Uterus (tissue), 4 donors: Measurements from ENCODE around the gene UPK1B. TPM values are rescaled to one million over a fixed set of nuclear protein-coding genes. Genes with fewer than 3 reads are reported as not detected.
"Not testable (repeated sequence)": the region's sequence is repeated elsewhere in the genome, so short reads cannot be mapped to it uniquely, and the experiment has no call there.

Experiments used
- DNase-seq, 2 donors: peaks; one replicate each; pipeline ENCODE4 v3.0.0-alpha.2; 2019 to 2020
- H3K27ac ChIP-seq, 2 donors: fragments of 200-600 bp; sonication (generic); 1 replicate in 1 of 2; 2 replicates in 1 of 2; pipeline ENCODE4 v1.5.1; 2016 to 2018
- H3K27me3 ChIP-seq, 2 donors: fragments of 200-600 bp; sonication (generic); one replicate each; pipeline ENCODE4 v1.5.1; 2018 to 2019; ENCODE audit warnings: control low read depth in 1 of 2
- H3K36me3 ChIP-seq, 2 donors: fragments of 200-600 bp; sonication (generic); one replicate each; pipeline ENCODE4 v1.5.1; 2019; ENCODE audit warnings: control low read depth in 1 of 2
- H3K4me1 ChIP-seq, 2 donors: fragments of 200-600 bp; sonication (generic); one replicate each; pipeline ENCODE4 v1.5.1; 2018 to 2019; ENCODE audit warnings: control low read depth in 1 of 2
- H3K4me3 ChIP-seq, 2 donors: fragments of 200-600 bp; sonication (generic); 1 replicate in 1 of 2; 2 replicates in 1 of 2; pipeline ENCODE4 v1.5.1; 2018 to 2019; ENCODE audit warnings: mild to moderate bottlenecking in 1 of 2
- H3K9me3 ChIP-seq, 2 donors: fragments of 200-600 bp; sonication (generic); one replicate each; pipeline ENCODE4 v1.5.1; 2019; ENCODE audit warnings: control low read depth in 1 of 2
- POLR2A ChIP-seq, 2 donors: fragments of 450-650 bp; IDR thresholded peaks; one replicate each; pipeline ENCODE4 v1.6.1; 2016; ENCODE audit warnings: antibody characterized with exemption in 2 of 2, mild to moderate bottlenecking in 1 of 2, moderate library complexity in 1 of 2
- intact Hi-C: fragments of 100-400 bp; cut with DNase I; formaldehyde crosslinking; loops from one replicate; pipeline ENCODE4 v1.15.1; 2023; ENCODE audit warnings: low total_unique reads
- total RNA-seq, 4 donors: library from RNA; depleted of rRNA in 3 of 4; stranded (reverse); fragments of >200 nt in 3 of 4; gene quantifications; one replicate each; pipeline versions ENCODE4 v1.1.0 to v1.2.4, GENCODE V29; 2014 to 2023
- TF ChIP-seq, protein P1 (sequence below), 4 experiments: fragments of 200-600 bp in 2 of 4; fragments of 450-650 bp in 2 of 4; sonication (generic) in 2 of 4; IDR thresholded peaks; one replicate each; pipeline ENCODE4 v1.5.1; 2016 to 2019; ENCODE audit warnings: antibody characterized with exemption in 4 of 4, mild to moderate bottlenecking in 2 of 4, moderate library complexity in 1 of 4
- donor health status: DM: yes; HTN: yes; CAD: no.

UPK1B gene
- total RNA-seq, 4 donors from 2014 or later: 0.30 TPM; not detected in 3

DNA sequence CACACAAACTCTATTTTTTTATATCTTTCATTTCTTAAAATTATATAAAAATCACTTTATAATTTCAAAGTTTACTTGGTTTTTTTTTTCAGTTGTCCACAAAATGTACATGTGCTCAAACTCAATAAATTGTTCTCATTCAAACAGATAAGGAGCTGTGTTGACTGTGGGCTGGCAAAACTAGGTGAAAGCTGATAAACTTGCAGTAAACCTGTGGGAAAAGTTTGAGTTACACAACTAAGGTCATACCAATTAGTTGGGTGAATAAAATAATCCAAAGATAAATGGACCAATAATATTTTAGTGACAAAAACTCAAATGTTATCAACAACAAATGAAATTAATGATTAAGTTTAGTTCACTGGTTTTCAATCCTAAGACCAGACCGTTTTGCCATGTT, 12.6 kb upstream of the UPK1B start:
- no peaks in the 10 kb centered on the region for H3K4me1 ChIP-seq
- H3K27ac ChIP-seq: no peak overlapping the region
- TF ChIP-seq POLR2A (IDR thresholded peaks at IDR 0.05): no peak
- TF ChIP-seq, protein P1, sequence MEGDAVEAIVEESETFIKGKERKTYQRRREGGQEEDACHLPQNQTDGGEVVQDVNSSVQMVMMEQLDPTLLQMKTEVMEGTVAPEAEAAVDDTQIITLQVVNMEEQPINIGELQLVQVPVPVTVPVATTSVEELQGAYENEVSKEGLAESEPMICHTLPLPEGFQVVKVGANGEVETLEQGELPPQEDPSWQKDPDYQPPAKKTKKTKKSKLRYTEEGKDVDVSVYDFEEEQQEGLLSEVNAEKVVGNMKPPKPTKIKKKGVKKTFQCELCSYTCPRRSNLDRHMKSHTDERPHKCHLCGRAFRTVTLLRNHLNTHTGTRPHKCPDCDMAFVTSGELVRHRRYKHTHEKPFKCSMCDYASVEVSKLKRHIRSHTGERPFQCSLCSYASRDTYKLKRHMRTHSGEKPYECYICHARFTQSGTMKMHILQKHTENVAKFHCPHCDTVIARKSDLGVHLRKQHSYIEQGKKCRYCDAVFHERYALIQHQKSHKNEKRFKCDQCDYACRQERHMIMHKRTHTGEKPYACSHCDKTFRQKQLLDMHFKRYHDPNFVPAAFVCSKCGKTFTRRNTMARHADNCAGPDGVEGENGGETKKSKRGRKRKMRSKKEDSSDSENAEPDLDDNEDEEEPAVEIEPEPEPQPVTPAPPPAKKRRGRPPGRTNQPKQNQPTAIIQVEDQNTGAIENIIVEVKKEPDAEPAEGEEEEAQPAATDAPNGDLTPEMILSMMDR (IDR thresholded peaks at IDR 0.05): no peak
- intact Hi-C loops: no loop called here
- DNase-seq: no peak
- no peaks in the 10 kb centered on the region for H3K27me3 ChIP-seq
- H3K9me3 ChIP-seq: no peaks in the 10 kb centered on the region
- no peaks in the 10 kb centered on the region for H3K36me3 ChIP-seq
- H3K4me3 ChIP-seq: no peak overlapping the region

DNA sequence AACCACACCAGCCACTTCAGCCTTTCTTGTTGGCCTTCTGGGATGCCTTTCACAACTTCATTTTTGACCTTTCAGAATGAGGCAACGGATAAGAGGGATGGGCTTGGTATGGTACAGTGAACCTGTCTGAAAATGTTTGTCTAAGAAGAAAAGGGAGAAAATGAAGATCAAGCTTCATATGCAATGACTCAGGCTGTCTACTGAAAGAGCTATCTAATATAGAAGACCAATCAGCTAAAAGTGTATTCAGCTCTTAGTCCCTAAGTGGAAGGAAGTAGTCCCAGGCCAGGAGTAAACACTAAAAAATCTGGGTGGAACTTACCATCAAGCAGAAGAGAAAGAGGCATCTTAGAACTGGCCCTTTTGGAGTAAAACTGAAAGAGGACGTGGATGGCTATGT, 12.2 kb upstream of the UPK1B start:
- H3K27me3 ChIP-seq: no peaks in the 10 kb centered on the region
- intact Hi-C loops: no loop called here
- H3K27ac ChIP-seq: no peak overlapping the region
- H3K9me3 ChIP-seq: no peaks in the 10 kb centered on the region
- no peak for DNase-seq
- no peaks in the 10 kb centered on the region for H3K4me1 ChIP-seq
- TF ChIP-seq POLR2A (IDR thresholded peaks at IDR 0.05): no peak
- TF ChIP-seq, protein P1 (IDR thresholded peaks at IDR 0.05): no peak
- no peaks in the 10 kb centered on the region for H3K36me3 ChIP-seq
- H3K4me3 ChIP-seq: no peak overlapping the region

DNA sequence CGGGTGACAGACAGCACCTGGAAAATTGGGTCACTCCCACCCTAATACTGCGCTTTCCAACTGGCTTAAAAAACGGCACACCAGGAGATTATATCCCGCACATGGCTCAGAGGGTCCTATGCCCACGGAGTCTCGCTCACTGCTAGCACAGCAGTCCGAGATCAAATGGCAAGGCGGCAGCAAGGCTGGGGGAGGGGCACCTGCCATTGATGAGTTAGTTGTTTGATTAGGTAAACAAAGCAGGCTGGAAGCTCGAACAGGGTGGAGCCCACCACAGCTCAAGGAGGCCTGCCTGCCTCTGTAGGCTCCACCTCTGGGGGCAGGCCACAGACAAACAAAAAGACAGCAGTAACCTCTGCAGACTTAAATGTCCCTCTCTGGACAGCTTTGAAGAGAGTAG, 8.7 kb upstream of the UPK1B start:
- intact Hi-C loops, H3K4me3 ChIP-seq: not testable (repeated sequence)

GRCh38 chr3:119170821-119171220, 2.6 kb upstream of the UPK1B start:
- Histone ChIP-seq H3K27ac (no peak overlapping the region), H3K9me3 (no peaks in the 10 kb centered on the region), H3K36me3 (no peaks in the 10 kb centered on the region), H3K27me3 (no peaks in the 10 kb centered on the region), H3K4me1 (no peaks in the 10 kb centered on the region), H3K4me3 (no peak overlapping the region)
- DNase-seq: no peak
- intact Hi-C loops: no loop called here
- TF ChIP-seq, protein P1 (IDR thresholded peaks at IDR 0.05): no peak
- TF ChIP-seq POLR2A (IDR thresholded peaks at IDR 0.05): no peak

More for the DNA sequence above, 8.7 kb upstream of the UPK1B start:
- H3K36me3 ChIP-seq, DNase-seq, H3K27ac ChIP-seq, H3K27me3 ChIP-seq, H3K9me3 ChIP-seq, H3K4me1 ChIP-seq: not testable (repeated sequence)

- DNase-seq: no peak
- Histone ChIP-seq H3K4me3 (no peak overlapping the region), H3K27me3 (no peaks in the 10 kb centered on the region), H3K9me3 (no peaks in the 10 kb centered on the region), H3K27ac (no peak overlapping the region), H3K4me1 (no peaks in the 10 kb centered on the region), H3K36me3 (no peaks in the 10 kb centered on the region)
- no peak for TF ChIP-seq POLR2A (IDR thresholded peaks at IDR 0.05)
- TF ChIP-seq, protein P1 (IDR thresholded peaks at IDR 0.05): no peak
- intact Hi-C loops: no loop called here
Observed at GRCh38 chr3:119175872-119176756, 2.7 kb downstream of the UPK1B start.
